ENCODE results near the gene CALCOCO2. TPM values are rescaled to one million over a fixed set of nuclear protein-coding genes. Genes with fewer than 3 reads are reported as not detected.
A peak's percentile ranks its signal among the peaks of the same experiment; 100 is the strongest.

The CALCOCO2 gene
- total RNA-seq, 2 donors from 2014 or later: 112 to 152 TPM

DNA sequence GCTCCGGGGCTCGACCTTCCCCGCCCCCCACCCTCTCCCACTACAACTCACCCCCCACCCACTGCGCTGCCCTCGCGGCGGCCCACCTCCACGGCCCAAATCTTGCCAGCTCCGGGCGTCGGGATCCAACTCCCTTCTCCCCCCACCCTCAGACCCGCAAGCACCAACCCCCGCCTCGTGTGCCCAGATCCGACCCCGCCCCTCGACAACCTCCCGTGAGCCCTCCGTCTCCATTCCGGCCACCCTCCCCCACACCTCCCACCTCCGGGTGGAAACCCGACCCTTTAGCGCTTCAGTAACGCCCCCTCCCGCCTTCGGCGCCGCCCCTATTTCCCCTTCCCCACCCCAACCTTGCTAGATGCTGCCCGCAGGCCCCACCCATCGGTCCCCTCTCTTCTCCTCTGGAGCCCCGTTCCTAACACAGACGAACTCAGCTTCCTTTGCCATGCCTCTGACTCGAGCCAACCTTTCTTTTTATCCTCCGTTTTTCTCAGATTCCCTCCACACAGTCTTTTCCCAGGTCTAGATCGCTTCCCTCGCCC is 78.1 kb downstream of the CALCOCO2 start:
- Histone ChIP-seq H3K36me3 (peaks cover 22% of the 10 kb centered on the region), H3K4me3 (peak overlapping the region; percentile 81 to 93), H3K27me3 (no peaks in the 10 kb centered on the region), H3K27ac (peak overlapping the region; percentile 90 to 91), H3K9me3 (no peaks in the 10 kb centered on the region), H3K4me1 (peaks cover 0 to 36% of the 10 kb centered on the region in 2 donors)
- peak; percentile 61 for DNase-seq (ENCODE audit: low spot score)
- TF ChIP-seq, protein P1, sequence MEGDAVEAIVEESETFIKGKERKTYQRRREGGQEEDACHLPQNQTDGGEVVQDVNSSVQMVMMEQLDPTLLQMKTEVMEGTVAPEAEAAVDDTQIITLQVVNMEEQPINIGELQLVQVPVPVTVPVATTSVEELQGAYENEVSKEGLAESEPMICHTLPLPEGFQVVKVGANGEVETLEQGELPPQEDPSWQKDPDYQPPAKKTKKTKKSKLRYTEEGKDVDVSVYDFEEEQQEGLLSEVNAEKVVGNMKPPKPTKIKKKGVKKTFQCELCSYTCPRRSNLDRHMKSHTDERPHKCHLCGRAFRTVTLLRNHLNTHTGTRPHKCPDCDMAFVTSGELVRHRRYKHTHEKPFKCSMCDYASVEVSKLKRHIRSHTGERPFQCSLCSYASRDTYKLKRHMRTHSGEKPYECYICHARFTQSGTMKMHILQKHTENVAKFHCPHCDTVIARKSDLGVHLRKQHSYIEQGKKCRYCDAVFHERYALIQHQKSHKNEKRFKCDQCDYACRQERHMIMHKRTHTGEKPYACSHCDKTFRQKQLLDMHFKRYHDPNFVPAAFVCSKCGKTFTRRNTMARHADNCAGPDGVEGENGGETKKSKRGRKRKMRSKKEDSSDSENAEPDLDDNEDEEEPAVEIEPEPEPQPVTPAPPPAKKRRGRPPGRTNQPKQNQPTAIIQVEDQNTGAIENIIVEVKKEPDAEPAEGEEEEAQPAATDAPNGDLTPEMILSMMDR (IDR thresholded peaks at IDR 0.05): no peak

DNA sequence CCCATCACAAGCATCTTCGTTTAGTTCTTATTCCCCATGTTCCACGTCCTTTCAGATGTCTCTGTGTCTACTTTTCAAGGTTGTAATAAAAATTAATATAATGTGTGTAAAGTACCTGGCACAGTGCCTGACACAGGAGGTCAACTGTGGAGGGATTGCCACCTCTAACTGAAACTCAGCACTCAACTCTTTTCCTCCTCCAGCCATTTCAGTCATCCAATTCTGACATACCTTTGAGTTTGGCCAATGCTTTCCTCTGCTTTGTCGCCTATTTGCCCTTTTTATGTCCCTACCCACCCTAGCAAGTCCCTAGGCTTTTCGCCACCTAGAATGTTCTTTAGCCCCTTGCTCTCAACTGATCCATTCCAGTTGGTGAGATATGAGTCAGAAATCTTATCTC is 78.9 kb downstream of the CALCOCO2 start:
- Histone ChIP-seq H3K27ac (no peak overlapping the region), H3K4me3 (peak overlapping the region; percentile 81 to 93)
- DNase-seq (ENCODE audit: low spot score): no peak

DNA sequence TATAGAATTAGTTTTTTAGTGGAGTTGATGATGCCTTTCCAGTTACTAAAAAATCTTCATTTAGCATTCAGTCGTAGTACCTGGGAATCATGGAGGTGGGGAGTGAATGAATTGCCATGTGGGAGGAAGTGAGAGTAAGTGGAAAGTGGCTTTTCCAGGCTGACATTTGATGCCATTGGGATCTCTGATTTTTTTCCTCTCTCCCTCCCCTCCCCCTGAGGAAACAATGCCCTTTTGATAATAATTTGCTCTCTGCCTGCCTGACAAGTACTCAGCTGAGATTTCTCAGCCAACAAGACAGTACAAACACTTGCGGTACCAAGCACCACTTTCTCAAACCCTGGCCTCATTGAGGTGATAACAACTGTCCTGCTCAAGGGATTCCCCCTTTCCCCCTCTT is 79.5 kb downstream of the CALCOCO2 start:
- H3K4me1 ChIP-seq: peaks cover 0 to 40% of the 10 kb centered on the region in 2 donors
- H3K36me3 ChIP-seq: peaks cover 26% of the 10 kb centered on the region
- TF ChIP-seq, protein P1 (IDR thresholded peaks at IDR 0.05): no peak

More for the DNA sequence above, 78.9 kb downstream of the CALCOCO2 start:
- peaks cover 0 to 36% of the 10 kb centered on the region in 2 donors for H3K4me1 ChIP-seq
- no peaks in the 10 kb centered on the region for H3K9me3 ChIP-seq
- no peaks in the 10 kb centered on the region for H3K27me3 ChIP-seq
- H3K36me3 ChIP-seq: peaks cover 22% of the 10 kb centered on the region
- TF ChIP-seq, protein P1 (IDR thresholded peaks at IDR 0.05): no peak

DNA sequence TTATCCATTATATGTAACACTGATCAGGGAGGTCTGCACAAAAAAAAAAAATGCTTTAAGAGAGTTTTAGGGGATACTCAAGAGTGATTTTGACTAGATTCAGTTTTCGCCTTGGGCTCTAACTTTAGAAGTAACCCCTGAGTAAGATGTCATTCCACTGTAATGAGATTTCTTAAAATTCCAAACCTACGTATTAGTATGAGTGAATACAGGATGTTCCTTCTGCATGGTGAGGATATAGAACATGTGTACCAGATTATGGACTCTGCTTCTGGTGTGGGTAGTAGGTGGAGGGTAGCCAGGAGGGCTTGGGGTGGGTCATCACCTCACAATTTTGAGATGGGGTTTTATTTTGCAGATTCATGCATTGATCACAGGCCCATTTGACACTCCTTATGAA is 81.6 kb downstream of the CALCOCO2 start:
- Histone ChIP-seq H3K36me3 (peaks cover 47% of the 10 kb centered on the region), H3K27me3 (no peaks in the 10 kb centered on the region), H3K27ac (no peak overlapping the region), H3K4me3 (no peak overlapping the region), H3K9me3 (no peaks in the 10 kb centered on the region), H3K4me1 (peaks cover 0 to 42% of the 10 kb centered on the region in 2 donors)
- DNase-seq (ENCODE audit: low spot score): no peak
- TF ChIP-seq, protein P1 (IDR thresholded peaks at IDR 0.05): no peak

More for the DNA sequence above, 79.5 kb downstream of the CALCOCO2 start:
- no peaks in the 10 kb centered on the region for H3K9me3 ChIP-seq
- no peak overlapping the region for H3K4me3 ChIP-seq
- no peak for DNase-seq (ENCODE audit: low spot score)
- no peaks in the 10 kb centered on the region for H3K27me3 ChIP-seq
- H3K27ac ChIP-seq: no peak overlapping the region

Other genes with a start within 250 kb of the CALCOCO2 start
- 1 to 10 TPM in 1 of 2 donors, under 1 TPM in 1; 0.82 to 1.2 TPM for gene HOXB3, start 240.8 kb upstream of the CALCOCO2 start, total RNA-seq
- gene HOXB5, start 237.3 kb upstream of the CALCOCO2 start, total RNA-seq: not detected
- gene HOXB6, start 226.0 kb upstream of the CALCOCO2 start, total RNA-seq: 1 to 10 TPM in 1 of 2 donors, under 1 TPM in 1; 0.82 to 2.6 TPM
- gene HOXB7, start 220.0 kb upstream of the CALCOCO2 start, total RNA-seq: under 1 TPM; 0.24 to 0.78 TPM
- gene HOXB8, start 215.7 kb upstream of the CALCOCO2 start, total RNA-seq: not detected
- gene HOXB9, start 204.7 kb upstream of the CALCOCO2 start, total RNA-seq: not detected
- not detected for gene PRAC1, start 108.5 kb upstream of the CALCOCO2 start, total RNA-seq
- gene PRAC2, start 107.8 kb upstream of the CALCOCO2 start, total RNA-seq: not detected
- gene HOXB13, start 102.3 kb upstream of the CALCOCO2 start, total RNA-seq: not detected
- gene TTLL6, start 13.8 kb upstream of the CALCOCO2 start, total RNA-seq: not detected
- gene ATP5MC1, start 61.8 kb downstream of the CALCOCO2 start, total RNA-seq: 1,000 to 10,000 TPM in 1 of 2 donors, 100 to 1,000 TPM in 1; 419 to 1,068 TPM
- gene UBE2Z, start 77.4 kb downstream of the CALCOCO2 start, total RNA-seq: 10 to 100 TPM; 42.7 to 51.8 TPM
- gene SNF8, start 113.8 kb downstream of the CALCOCO2 start, total RNA-seq: 10 to 100 TPM; 67.2 to 91.6 TPM
- not detected for gene GIP, start 137.6 kb downstream of the CALCOCO2 start, total RNA-seq
- gene IGF2BP1, start 166.3 kb downstream of the CALCOCO2 start, total RNA-seq: not detected